GM21786 (cell line): Measurements from ENCODE around the gene LCN15.
"Not testable (repeated sequence)": the region's sequence is repeated elsewhere in the genome, so short reads cannot be mapped to it uniquely, and the experiment has no call there.

Source experiments
- ATAC-seq: cut with Tn5 transposase; IDR thresholded peaks from one replicate; pipeline ENCODE4 v1.9.1; 2021; ENCODE audit not compliant: unreplicated experiment

Gene LCN15

GRCh38 chr9:136723362-136723976 is 40.8 kb downstream of the LCN15 start:
- ATAC-seq: no peak

- ATAC-seq: no peak
Measured at GRCh38 chr9:136722969-136723356, 41.4 kb downstream of the LCN15 start.

GRCh38 chr9:136722093-136722968 is 42.0 kb downstream of the LCN15 start:
- ATAC-seq: no peak

- no peak for ATAC-seq
Measured at GRCh38 chr9:136721339-136722092, 42.8 kb downstream of the LCN15 start.

GRCh38 chr9:136720898-136721338 is 43.4 kb downstream of the LCN15 start:
- ATAC-seq: no peak

GRCh38 chr9:136720251-136720897 is 43.9 kb downstream of the LCN15 start:
- ATAC-seq: no peak

- no peak for ATAC-seq
Measured at GRCh38 chr9:136719195-136719880, 45.0 kb downstream of the LCN15 start.

- ATAC-seq: no peak
Measured at GRCh38 chr9:136718345-136719194, 45.7 kb downstream of the LCN15 start.

GRCh38 chr9:136717399-136717798 is 46.9 kb downstream of the LCN15 start:
- ATAC-seq: no peak

GRCh38 chr9:136714893-136715274 is 49.4 kb downstream of the LCN15 start:
- ATAC-seq: no peak

- ATAC-seq: no peak
Measured at GRCh38 chr9:136714096-136714892, 50.0 kb downstream of the LCN15 start.

GRCh38 chr9:136713550-136713949 is 50.8 kb downstream of the LCN15 start:
- ATAC-seq: no peak

- ATAC-seq: no peak
Measured at GRCh38 chr9:136712690-136713544, 51.4 kb downstream of the LCN15 start.

- ATAC-seq: no peak
Measured at GRCh38 chr9:136711751-136712689, 52.3 kb downstream of the LCN15 start, which contains the start of gene DIPK1B. DIPK1B (plus strand) TSS chr9:136712572; CDS start chr9:136712666, 94 bp downstream.

- ATAC-seq: not testable (repeated sequence)
Measured at GRCh38 chr9:136711219-136711648, 53.1 kb downstream of the LCN15 start.

GRCh38 chr9:136710543-136710942 is 53.8 kb downstream of the LCN15 start:
- ATAC-seq: no peak
